GM23338 (cell line): ENCODE data around the gene SND1. TPM values are rescaled to one million over a fixed set of nuclear protein-coding genes. Genes with fewer than 3 reads are reported as not detected.

Experiments used
- ATAC-seq: fragments of 200-7000 bp; cut with Tn5 transposase; 3 replicates; pipeline ENCODE4 v1.9.1; 2020
- DNase-seq: peaks from one replicate; pipeline ENCODE4 v3.0.0-alpha.2; 2015; ENCODE audit warnings: low spot score
- H2AFZ ChIP-seq: fragments of 200-600 bp; sonication (generic); 2 replicates; pipeline ENCODE4 v1.8.0; 2016; ENCODE audit warnings: antibody characterized with exemption, mild to moderate bottlenecking, moderate library complexity
- H3F3A ChIP-seq: fragments of 200-600 bp; sonication (generic); replicated peaks from 2 replicates; pipeline ENCODE4 v1.8.0; 2017; ENCODE audit warnings: antibody characterized with exemption, mixed run types, low read depth
- H3K27ac ChIP-seq: fragments of 200-600 bp; sonication (generic); 2 replicates; pipeline ENCODE4 v1.6.1; 2016; ENCODE audit warnings: low read depth
- H3K27me3 ChIP-seq: fragments of 200-600 bp; sonication (generic); 2 replicates; pipeline ENCODE4 v1.8.0; 2016; ENCODE audit warnings: mild to moderate bottlenecking, mixed run types, moderate library complexity; ENCODE audit not compliant: insufficient read depth
- H3K36me3 ChIP-seq: fragments of 200-600 bp; sonication (generic); 2 replicates; pipeline ENCODE4 v1.8.0; 2016; ENCODE audit warnings: mild to moderate bottlenecking; ENCODE audit not compliant: insufficient read depth
- H3K4me1 ChIP-seq: fragments of 200-600 bp; sonication (generic); 2 replicates; pipeline ENCODE4 v1.8.0; 2016; ENCODE audit warnings: mild to moderate bottlenecking, moderate library complexity; ENCODE audit not compliant: insufficient read depth
- H3K4me2 ChIP-seq: fragments of 200-600 bp; sonication (generic); 2 replicates; pipeline ENCODE4 v1.7.1; 2017; ENCODE audit warnings: mixed run types
- H3K4me3 ChIP-seq: fragments of 200-600 bp; sonication (generic); 2 replicates; pipeline ENCODE4 v1.6.1; 2016; ENCODE audit warnings: mixed run types
- H3K79me2 ChIP-seq: fragments of 200-600 bp; sonication (generic); replicated peaks from 2 replicates; pipeline ENCODE4 v1.8.0; 2017; ENCODE audit warnings: mild to moderate bottlenecking; ENCODE audit not compliant: insufficient read depth
- H3K9me2 ChIP-seq: fragments of 200-600 bp; sonication (generic); 2 replicates; pipeline ENCODE4 v1.8.0; 2017; ENCODE audit not compliant: insufficient read depth
- H4K20me1 ChIP-seq: fragments of 200-600 bp; sonication (generic); replicated peaks from 2 replicates; pipeline ENCODE4 v1.8.0; 2017; ENCODE audit warnings: mild to moderate bottlenecking; ENCODE audit not compliant: insufficient read depth
- H3K27ac Mint-ChIP-seq: 2 replicates; pipeline ENCODE4 v1.8.0; 2020; ENCODE audit warnings: inconsistent platforms, mild to moderate bottlenecking, moderate library complexity, mixed read lengths
- H3K27me3 Mint-ChIP-seq: 3 replicates; pipeline ENCODE4 v1.8.0; 2022; ENCODE audit warnings: low read depth, mild to moderate bottlenecking, moderate library complexity, mixed read lengths, inconsistent platforms; ENCODE audit not compliant: insufficient read depth, poor library complexity
- H3K36me3 Mint-ChIP-seq: 3 replicates; pipeline ENCODE4 v1.8.0; 2021; ENCODE audit warnings: low read depth, mild to moderate bottlenecking, inconsistent platforms, moderate library complexity, mixed read lengths
- H3K4me1 Mint-ChIP-seq: 3 replicates; pipeline ENCODE4 v1.8.0; 2020; ENCODE audit warnings: mild to moderate bottlenecking, inconsistent platforms, mixed read lengths
- H3K4me3 Mint-ChIP-seq: 3 replicates; pipeline ENCODE4 v1.8.0; 2021; ENCODE audit warnings: moderate library complexity, mild to moderate bottlenecking, inconsistent platforms, mixed read lengths
- H3K9me3 Mint-ChIP-seq: 3 replicates; pipeline ENCODE4 v1.8.0; 2020; ENCODE audit warnings: moderate library complexity, mild to moderate bottlenecking, inconsistent platforms, mixed read lengths
- EZH2 ChIP-seq: fragments of 200-600 bp; sonication (generic); IDR thresholded peaks from one replicate; pipeline ENCODE4 v1.8.0; 2017; ENCODE audit warnings: antibody characterized with exemption, mild to moderate bottlenecking, low read depth; ENCODE audit not compliant: unreplicated experiment
- ZNF462 ChIP-seq: fragments of 250-450 bp; sonication (Bioruptor Pico); IDR thresholded peaks from 2 replicates; pipeline ENCODE4 v1.5.0; 2020; ENCODE audit warnings: mild to moderate bottlenecking, moderate library complexity
- polyA plus RNA-seq: library from polyadenylated mRNA; unstranded; fragments of >200 nt; fragmentation: Nextera tagmentation; extraction: Ambion mirVana; gene quantifications from 2 replicates; pipeline ENCODE4 v1.2.1, GENCODE V29; 2016
- total RNA-seq: library from RNA; depleted of rRNA; stranded (reverse); fragments of >200 nt; shearing (Covaris generic); gene quantifications from 2 replicates; pipeline ENCODE4 v1.2.3, GENCODE V29; 2014

Gene SND1
- total and polyA plus RNA-seq, 2 experiments from 2014 or later: 107 to 254 TPM

DNA sequence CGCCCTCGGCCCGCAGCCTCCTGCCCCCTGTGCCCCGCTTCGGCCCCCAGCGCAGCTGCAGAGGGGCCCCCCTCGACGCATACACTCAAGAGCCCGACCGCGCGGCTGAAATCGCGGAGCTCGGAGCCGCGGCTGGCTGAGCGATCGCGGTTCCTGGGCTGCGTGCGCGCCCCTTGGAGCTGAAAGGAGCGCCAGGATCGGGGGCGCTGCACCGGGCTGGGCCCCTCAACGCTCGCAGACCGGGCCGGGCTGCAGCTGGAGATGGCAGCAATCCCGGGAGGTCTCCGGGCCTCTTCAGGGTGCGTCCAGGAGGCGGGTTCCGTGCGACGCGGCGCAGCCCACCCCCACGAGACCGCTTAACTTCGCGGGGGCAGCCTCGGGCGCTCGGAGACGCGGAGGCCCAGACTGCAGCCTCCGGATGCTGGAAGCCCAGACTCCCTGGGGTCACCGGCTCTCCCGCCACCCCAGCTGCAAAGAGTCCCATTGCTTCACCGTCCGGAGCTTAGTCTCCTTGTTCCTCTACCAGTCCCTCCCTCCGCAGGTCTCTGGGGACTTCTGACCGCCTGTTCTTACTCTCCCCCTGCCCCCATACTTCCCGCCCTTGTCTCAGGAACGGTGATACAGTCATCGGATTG, 452.2 kb downstream of the SND1 start:
- peaks cover 50% of the 10 kb centered on the region for H3K27me3 Mint-ChIP-seq
- peak overlapping the region; percentile 89 for H2AFZ ChIP-seq
- peak overlapping the region; percentile 82 for H3K4me2 ChIP-seq

More for the DNA sequence above, 452.2 kb downstream of the SND1 start:
- H3K9me2 ChIP-seq: no peaks in the 10 kb centered on the region
- H3K27ac ChIP-seq: no peak overlapping the region
- no peaks in the 10 kb centered on the region for H3K79me2 ChIP-seq
- H3K36me3 ChIP-seq: no peaks in the 10 kb centered on the region
- DNase-seq (peak; percentile 72), ATAC-seq (peak; percentile 47)
- TF ChIP-seq ZNF462 (CRISPR knock-in tag) (no peak), EZH2 (peak; percentile 46)
- 0 out of 2 replicates have a peak, but pooled peaks cover 3% of the 10 kb centered on the region for H3F3A ChIP-seq
- Mint-ChIP-seq H3K36me3 (no peaks in the 10 kb centered on the region), H3K27ac (no peak overlapping the region), H3K4me1 (peaks cover 3% of the 10 kb centered on the region), H3K4me3 (peak overlapping the region; percentile 67), H3K9me3 (no peaks in the 10 kb centered on the region)
- H3K4me1 ChIP-seq: 0 out of 2 replicates have a peak, but pooled peaks cover 2% of the 10 kb centered on the region
- peaks cover 44% of the 10 kb centered on the region for H3K27me3 ChIP-seq
- peak overlapping the region; percentile 63 for H3K4me3 ChIP-seq
- no peaks in the 10 kb centered on the region for H4K20me1 ChIP-seq
